Liver (tissue), 3 donors: ENCODE data around the gene TRIO.

ENCODE experiments used
- FOXA1 ChIP-seq: IDR thresholded peaks from 2 replicates; pipeline ENCODE4 v1.6.1; 2016; ENCODE audit warnings: antibody characterized with exemption
- HNF4G ChIP-seq: IDR thresholded peaks from 2 replicates; pipeline ENCODE4 v1.6.1; 2016; ENCODE audit warnings: antibody characterized with exemption
- NR2F2 ChIP-seq: IDR thresholded peaks from 2 replicates; pipeline ENCODE4 v1.6.1; 2016; ENCODE audit warnings: antibody characterized with exemption
- RAD21 ChIP-seq, 2 donors: IDR thresholded peaks; 2 replicates each; pipeline ENCODE4 v1.6.1; 2016; ENCODE audit warnings: antibody characterized with exemption in 2 of 2, mild to moderate bottlenecking in 2 of 2
- SP1 ChIP-seq: IDR thresholded peaks from 2 replicates; pipeline ENCODE4 v1.6.1; 2018; ENCODE audit warnings: antibody characterized with exemption, mild to moderate bottlenecking
- TAF1 ChIP-seq: conservative IDR thresholded peaks from 2 replicates; pipeline ENCODE4 v1.6.1; 2016; ENCODE audit warnings: antibody characterized with exemption, mild to moderate bottlenecking
- YY1 ChIP-seq: IDR thresholded peaks from 2 replicates; pipeline ENCODE4 v1.6.1; 2016; ENCODE audit warnings: antibody characterized with exemption, mild to moderate bottlenecking
- TF ChIP-seq, protein P1 (sequence below): fragments of 150-350 bp; IDR thresholded peaks from 2 replicates; pipeline ENCODE4 v1.5.1; 2017; ENCODE audit warnings: improper control_type of control experiment, low read depth, low read length; ENCODE audit not compliant: missing input control
- TF ChIP-seq, protein P2 (sequence below): IDR thresholded peaks from 2 replicates; pipeline ENCODE4 v1.6.1; 2016; ENCODE audit warnings: antibody characterized with exemption
- TF ChIP-seq, protein P3 (sequence below): IDR thresholded peaks from 2 replicates; pipeline ENCODE4 v1.6.1; 2016; ENCODE audit warnings: antibody characterized with exemption
- TF ChIP-seq, protein P4 (sequence below): IDR thresholded peaks from 2 replicates; pipeline ENCODE4 v1.6.1; 2016; ENCODE audit warnings: antibody characterized with exemption, mild to moderate bottlenecking
- donor health status: healthy.
- donor health status: healthy.

DNA sequence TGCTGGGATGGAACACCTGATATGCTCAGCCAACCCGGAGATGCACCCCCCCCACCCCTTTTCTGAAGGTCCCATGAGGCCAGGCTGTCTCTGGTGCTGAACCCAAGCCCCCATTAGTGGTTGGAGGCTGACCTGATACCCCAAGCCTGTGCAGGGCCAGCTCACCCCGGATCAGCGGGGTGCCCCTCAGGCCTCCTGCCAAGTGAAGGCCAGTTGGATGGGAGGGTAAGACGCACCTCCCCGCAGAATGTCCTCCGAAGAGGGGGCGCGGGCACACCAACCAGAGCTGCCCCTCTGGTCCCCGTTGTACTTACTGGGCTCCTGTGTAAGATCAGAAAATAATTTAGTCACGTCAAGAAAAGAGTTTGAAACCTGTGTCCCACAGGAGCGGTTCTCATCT is 361.7 kb downstream of the TRIO start:
- TF ChIP-seq, protein P1, sequence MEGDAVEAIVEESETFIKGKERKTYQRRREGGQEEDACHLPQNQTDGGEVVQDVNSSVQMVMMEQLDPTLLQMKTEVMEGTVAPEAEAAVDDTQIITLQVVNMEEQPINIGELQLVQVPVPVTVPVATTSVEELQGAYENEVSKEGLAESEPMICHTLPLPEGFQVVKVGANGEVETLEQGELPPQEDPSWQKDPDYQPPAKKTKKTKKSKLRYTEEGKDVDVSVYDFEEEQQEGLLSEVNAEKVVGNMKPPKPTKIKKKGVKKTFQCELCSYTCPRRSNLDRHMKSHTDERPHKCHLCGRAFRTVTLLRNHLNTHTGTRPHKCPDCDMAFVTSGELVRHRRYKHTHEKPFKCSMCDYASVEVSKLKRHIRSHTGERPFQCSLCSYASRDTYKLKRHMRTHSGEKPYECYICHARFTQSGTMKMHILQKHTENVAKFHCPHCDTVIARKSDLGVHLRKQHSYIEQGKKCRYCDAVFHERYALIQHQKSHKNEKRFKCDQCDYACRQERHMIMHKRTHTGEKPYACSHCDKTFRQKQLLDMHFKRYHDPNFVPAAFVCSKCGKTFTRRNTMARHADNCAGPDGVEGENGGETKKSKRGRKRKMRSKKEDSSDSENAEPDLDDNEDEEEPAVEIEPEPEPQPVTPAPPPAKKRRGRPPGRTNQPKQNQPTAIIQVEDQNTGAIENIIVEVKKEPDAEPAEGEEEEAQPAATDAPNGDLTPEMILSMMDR, result no peak
- TF ChIP-seq NR2F2 (no peak), TAF1 (no peak), HNF4G (no peak), YY1 (no peak), SP1 (no peak), RAD21 (IDR thresholded peaks at IDR 0.05) (no peak), FOXA1 (no peak)
- TF ChIP-seq, protein P2, sequence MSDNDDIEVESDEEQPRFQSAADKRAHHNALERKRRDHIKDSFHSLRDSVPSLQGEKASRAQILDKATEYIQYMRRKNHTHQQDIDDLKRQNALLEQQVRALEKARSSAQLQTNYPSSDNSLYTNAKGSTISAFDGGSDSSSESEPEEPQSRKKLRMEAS, result no peak
- TF ChIP-seq, protein P3, sequence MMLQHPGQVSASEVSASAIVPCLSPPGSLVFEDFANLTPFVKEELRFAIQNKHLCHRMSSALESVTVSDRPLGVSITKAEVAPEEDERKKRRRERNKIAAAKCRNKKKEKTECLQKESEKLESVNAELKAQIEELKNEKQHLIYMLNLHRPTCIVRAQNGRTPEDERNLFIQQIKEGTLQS, result no peak
- TF ChIP-seq, protein P4, sequence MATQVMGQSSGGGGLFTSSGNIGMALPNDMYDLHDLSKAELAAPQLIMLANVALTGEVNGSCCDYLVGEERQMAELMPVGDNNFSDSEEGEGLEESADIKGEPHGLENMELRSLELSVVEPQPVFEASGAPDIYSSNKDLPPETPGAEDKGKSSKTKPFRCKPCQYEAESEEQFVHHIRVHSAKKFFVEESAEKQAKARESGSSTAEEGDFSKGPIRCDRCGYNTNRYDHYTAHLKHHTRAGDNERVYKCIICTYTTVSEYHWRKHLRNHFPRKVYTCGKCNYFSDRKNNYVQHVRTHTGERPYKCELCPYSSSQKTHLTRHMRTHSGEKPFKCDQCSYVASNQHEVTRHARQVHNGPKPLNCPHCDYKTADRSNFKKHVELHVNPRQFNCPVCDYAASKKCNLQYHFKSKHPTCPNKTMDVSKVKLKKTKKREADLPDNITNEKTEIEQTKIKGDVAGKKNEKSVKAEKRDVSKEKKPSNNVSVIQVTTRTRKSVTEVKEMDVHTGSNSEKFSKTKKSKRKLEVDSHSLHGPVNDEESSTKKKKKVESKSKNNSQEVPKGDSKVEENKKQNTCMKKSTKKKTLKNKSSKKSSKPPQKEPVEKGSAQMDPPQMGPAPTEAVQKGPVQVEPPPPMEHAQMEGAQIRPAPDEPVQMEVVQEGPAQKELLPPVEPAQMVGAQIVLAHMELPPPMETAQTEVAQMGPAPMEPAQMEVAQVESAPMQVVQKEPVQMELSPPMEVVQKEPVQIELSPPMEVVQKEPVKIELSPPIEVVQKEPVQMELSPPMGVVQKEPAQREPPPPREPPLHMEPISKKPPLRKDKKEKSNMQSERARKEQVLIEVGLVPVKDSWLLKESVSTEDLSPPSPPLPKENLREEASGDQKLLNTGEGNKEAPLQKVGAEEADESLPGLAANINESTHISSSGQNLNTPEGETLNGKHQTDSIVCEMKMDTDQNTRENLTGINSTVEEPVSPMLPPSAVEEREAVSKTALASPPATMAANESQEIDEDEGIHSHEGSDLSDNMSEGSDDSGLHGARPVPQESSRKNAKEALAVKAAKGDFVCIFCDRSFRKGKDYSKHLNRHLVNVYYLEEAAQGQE, result no peak
